ENCODE measurements around the gene STRA6.

- no peak for TF ChIP-seq FOXK2 (IDR thresholded peaks at IDR 0.05)
- TF ChIP-seq LEF1 (IDR thresholded peaks at IDR 0.05; ENCODE audit: borderline replicate concordance) = no peak
- TF ChIP-seq SP1 (IDR thresholded peaks at IDR 0.05) = no peak
- no peak for TF ChIP-seq PKNOX1 (IDR thresholded peaks at IDR 0.05)
- no peak for TF ChIP-seq ELF4 (IDR thresholded peaks at IDR 0.05)
Measured at GRCh38 chr15:74194572-74195559, 7.7 kb downstream of the STRA6 start.
